ENCODE results near the gene ASB3.
A peak's percentile ranks its signal among the peaks of the same experiment; 100 is the strongest.

The ASB3 gene

GRCh38 chr2:53641290-53641689 is 145.5 kb downstream of the ASB3 start:
- no peak for DNase-seq (ENCODE audit: low read depth)

- DNase-seq (ENCODE audit: low read depth) = peak; percentile 23
Observed at GRCh38 chr2:53640466-53640865, 146.3 kb downstream of the ASB3 start.

- no peak for DNase-seq (ENCODE audit: low read depth)
Observed at GRCh38 chr2:53636596-53636995, 150.2 kb downstream of the ASB3 start.

- no peak for DNase-seq (ENCODE audit: low read depth)
Observed at GRCh38 chr2:53636109-53636508, 150.6 kb downstream of the ASB3 start.

- DNase-seq (ENCODE audit: low read depth) = no peak
Observed at GRCh38 chr2:53635694-53636093, 151.1 kb downstream of the ASB3 start.

- peak; percentile 64 for DNase-seq (ENCODE audit: low read depth)
Observed at GRCh38 chr2:53633441-53633840, 153.3 kb downstream of the ASB3 start.

- no peak for DNase-seq (ENCODE audit: low read depth)
Observed at GRCh38 chr2:53632714-53633113, 154.0 kb downstream of the ASB3 start.

GRCh38 chr2:53632126-53632460 is 154.7 kb downstream of the ASB3 start:
- no peak for DNase-seq (ENCODE audit: low read depth)

- no peak for DNase-seq (ENCODE audit: low read depth)
Observed at GRCh38 chr2:53631313-53632125, 155.2 kb downstream of the ASB3 start.

GRCh38 chr2:53630026-53630606 is 156.6 kb downstream of the ASB3 start:
- DNase-seq (ENCODE audit: low read depth) = no peak

- no peak for DNase-seq (ENCODE audit: low read depth)
Observed at GRCh38 chr2:53629501-53629900, 157.3 kb downstream of the ASB3 start.

GRCh38 chr2:53629001-53629400 is 157.8 kb downstream of the ASB3 start:
- no peak for DNase-seq (ENCODE audit: low read depth)

- no peak for DNase-seq (ENCODE audit: low read depth)
Observed at GRCh38 chr2:53622141-53622540, 164.6 kb downstream of the ASB3 start.

GRCh38 chr2:53620981-53621380 is 165.8 kb downstream of the ASB3 start:
- no peak for DNase-seq (ENCODE audit: low read depth)

Data from ELR (cell line).